Activated CD8-positive, alpha-beta memory T cell treated with anti-CD3 and anti-CD28 coated beads for 1 hour (primary cell): ENCODE measurements around the gene DIO2.

Experiments used
- DNase-seq, 2 donors: peaks; one replicate each; pipeline ENCODE4 v3.0.0-alpha.2; 2020; ENCODE audit warnings: low read depth in 1 of 2; ENCODE audit errors: extremely low read depth in 1 of 2

DIO2 gene

DNA sequence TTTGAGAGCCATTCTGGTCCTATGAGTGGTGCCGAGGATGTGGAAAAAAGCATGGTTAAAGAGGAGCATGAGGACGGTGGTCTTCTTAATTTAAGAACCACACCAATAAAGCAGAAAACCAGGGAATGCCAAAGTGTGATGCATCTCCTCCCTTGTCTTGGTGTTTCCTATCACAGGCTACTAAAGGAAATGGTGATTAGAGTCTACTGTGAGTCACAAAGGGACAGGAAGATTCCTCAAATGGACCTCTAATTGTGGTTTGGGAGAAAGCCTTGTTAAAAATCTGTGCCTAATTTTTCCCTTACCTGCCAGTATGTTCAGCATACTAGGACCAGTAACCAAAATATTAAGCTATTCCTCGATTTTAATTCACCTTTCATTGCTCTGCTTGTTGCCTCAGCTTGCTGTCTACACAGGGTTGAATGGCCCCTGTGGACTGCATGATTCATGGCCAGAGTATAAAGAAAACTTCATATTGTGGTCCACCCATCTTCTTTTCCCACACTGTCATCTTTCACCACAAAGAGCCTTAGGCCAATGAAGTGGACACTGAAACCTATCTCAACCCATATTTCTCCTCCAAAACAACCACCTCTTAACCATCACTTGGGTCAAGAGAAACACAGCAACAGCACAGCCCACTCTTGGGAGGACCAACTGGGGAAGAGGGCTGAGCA lies 38.8 kb downstream of the DIO2 start:
- no peak for DNase-seq

DNA sequence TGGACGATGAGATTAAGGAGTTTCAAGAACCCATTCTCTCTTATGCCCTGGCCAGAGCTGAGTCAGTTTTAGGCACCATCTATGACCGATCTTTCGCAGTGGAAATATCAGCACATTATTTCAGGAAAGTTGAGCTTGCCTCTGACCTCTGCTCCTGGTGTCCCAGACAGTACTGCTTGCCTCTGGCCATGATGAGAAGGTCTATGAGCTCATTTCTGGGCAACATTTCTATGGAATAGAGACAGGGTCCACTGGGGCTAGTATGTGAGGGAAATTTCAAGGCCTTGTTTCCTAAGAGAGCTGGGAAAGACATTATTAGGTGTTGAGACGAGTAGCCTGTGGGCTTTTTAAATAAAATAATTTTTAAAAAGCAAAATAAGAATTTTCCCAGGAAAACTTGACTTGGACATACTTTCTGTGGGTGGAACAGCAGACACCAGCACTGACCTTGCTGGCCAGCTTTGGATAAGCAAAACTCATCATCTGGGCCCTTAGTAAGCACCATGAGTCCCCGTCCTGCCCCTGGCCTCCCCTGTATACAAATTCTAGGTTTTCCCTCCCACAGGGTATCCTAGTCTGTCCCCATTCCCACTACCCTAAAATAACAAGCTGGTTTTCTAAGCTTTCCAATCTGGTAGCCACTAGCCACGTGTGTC lies 43.4 kb downstream of the DIO2 start:
- DNase-seq, result no peak

DNA sequence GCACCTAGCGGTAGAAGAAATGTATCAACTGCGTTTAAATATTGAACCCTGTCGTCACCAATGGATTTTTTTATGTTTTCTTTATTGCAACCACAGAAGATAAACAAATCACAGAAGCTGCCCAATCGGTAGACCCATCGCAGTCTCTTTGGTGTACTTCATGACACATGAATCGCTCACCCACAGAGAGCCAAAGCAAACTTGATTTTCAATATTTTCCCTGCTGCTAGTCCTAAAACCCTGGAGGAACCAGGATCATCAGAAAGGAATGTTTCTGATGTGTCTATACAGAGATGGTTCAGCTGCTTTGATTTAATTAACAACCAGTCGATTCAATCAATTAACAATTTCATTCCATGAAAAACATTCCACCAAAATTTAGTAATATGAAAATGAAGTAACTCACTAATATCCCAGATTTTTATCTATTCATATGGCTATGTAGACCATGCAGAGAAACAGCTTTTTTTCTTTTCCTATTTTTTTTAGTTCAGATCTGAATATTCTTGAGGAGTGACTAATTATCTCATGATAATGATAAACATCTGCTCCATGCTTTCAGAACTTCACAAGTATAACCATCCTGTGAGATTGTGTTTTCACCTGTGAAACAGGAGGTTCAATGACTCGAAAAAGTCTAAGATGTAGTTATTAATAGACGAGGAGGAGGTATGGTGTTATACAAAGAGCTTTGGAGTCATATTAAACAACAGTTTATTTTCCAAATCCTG lies 46.1 kb downstream of the DIO2 start:
- no peak for DNase-seq

GRCh38 chr14:80152763-80153162 lies 58.5 kb downstream of the DIO2 start:
- no peak for DNase-seq

DNA sequence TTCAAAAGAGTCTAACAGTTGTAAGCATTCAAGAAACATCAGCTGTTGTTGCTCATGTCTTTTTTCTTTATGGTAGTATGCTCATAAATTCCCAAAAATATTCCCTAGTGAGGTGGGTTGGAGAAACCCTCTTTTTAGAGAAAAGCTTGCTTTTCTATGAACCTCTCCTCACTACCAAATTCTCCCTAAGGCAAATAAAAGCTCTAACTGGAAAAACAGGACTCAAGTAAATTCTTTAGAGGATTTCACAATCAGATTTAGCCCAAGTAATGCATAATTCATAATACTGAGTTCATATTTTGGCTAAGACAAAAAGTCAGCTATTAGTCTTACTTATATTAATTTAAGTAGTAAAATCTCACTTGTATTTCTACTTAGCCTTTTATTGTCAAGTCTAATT lies 59.1 kb downstream of the DIO2 start:
- DNase-seq, result no peak

DNA sequence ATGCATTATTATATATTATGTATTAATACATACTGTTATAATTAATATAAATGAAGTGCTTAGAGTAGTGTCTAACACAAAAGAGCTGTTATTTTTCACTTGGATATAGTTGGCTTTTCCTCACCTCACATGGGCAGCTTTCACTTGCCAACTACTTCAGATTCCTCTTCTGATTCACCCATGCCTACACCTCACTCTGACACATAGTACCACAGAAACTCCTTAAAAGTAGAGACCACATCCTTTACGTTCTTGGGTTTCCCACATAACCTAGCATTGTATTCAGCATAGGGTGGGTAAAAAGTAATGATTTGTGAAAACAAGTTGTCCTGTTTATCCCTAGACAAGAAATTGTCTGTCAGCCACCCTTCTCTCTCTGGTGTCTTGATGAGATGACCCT lies 61.0 kb downstream of the DIO2 start:
- no peak for DNase-seq
